NCI-H146 treated with DMSO at 0.1 percent for 48 hours (cell line): Measurements from ENCODE around the gene ADGRL3.
"Not testable (repeated sequence)": the region's sequence is repeated elsewhere in the genome, so short reads cannot be mapped to it uniquely, and the experiment has no call there.

Experiments used
- DNase-seq: peaks from one replicate; lab custom pipeline; 2025; ENCODE audit not compliant: unreplicated experiment; lab: John Stamatoyannopoulos, UW

Gene ADGRL3

GRCh38 chr4:61596606-61597340 lies 396.6 kb downstream of the ADGRL3 start:
- no peak for DNase-seq

GRCh38 chr4:61603086-61603485 lies 403.0 kb downstream of the ADGRL3 start:
- no peak for DNase-seq

GRCh38 chr4:61604054-61604453 lies 403.9 kb downstream of the ADGRL3 start:
- no peak for DNase-seq

GRCh38 chr4:61605984-61606383 lies 405.9 kb downstream of the ADGRL3 start:
- no peak for DNase-seq

- DNase-seq = no peak
Measured at GRCh38 chr4:61614231-61614630, 414.1 kb downstream of the ADGRL3 start.

- DNase-seq = no peak
Measured at GRCh38 chr4:61619528-61619927, 419.4 kb downstream of the ADGRL3 start.

- no peak for DNase-seq
Measured at GRCh38 chr4:61628282-61628681, 428.2 kb downstream of the ADGRL3 start.

- DNase-seq = no peak
Measured at GRCh38 chr4:61628727-61629126, 428.6 kb downstream of the ADGRL3 start.

GRCh38 chr4:61630548-61630947 lies 430.4 kb downstream of the ADGRL3 start:
- DNase-seq = no peak

- no peak for DNase-seq
Measured at GRCh38 chr4:61638591-61638990, 438.5 kb downstream of the ADGRL3 start.

- DNase-seq = not testable (repeated sequence)
Measured at GRCh38 chr4:61646746-61647350, 446.7 kb downstream of the ADGRL3 start.

- DNase-seq = no peak
Measured at GRCh38 chr4:61648264-61648663, 448.1 kb downstream of the ADGRL3 start.

- DNase-seq = no peak
Measured at GRCh38 chr4:61657016-61657415, 456.9 kb downstream of the ADGRL3 start.

- no peak for DNase-seq
Measured at GRCh38 chr4:61661960-61662359, 461.8 kb downstream of the ADGRL3 start.

GRCh38 chr4:61662362-61662761 lies 462.2 kb downstream of the ADGRL3 start:
- no peak for DNase-seq

GRCh38 chr4:61663310-61663709 lies 463.2 kb downstream of the ADGRL3 start:
- no peak for DNase-seq

- DNase-seq = no peak
Measured at GRCh38 chr4:61665649-61666048, 465.5 kb downstream of the ADGRL3 start.

- no peak for DNase-seq
Measured at GRCh38 chr4:61666244-61666643, 466.1 kb downstream of the ADGRL3 start.

GRCh38 chr4:61671599-61671998 lies 471.5 kb downstream of the ADGRL3 start:
- no peak for DNase-seq

- DNase-seq = no peak
Measured at GRCh38 chr4:61675464-61675863, 475.3 kb downstream of the ADGRL3 start.

- no peak for DNase-seq
Measured at GRCh38 chr4:61678297-61678696, 478.2 kb downstream of the ADGRL3 start.

- no peak for DNase-seq
Measured at GRCh38 chr4:61693520-61693919, 493.4 kb downstream of the ADGRL3 start.

- no peak for DNase-seq
Measured at GRCh38 chr4:61714387-61714911, 514.3 kb downstream of the ADGRL3 start.
